K562 (cell line): Measurements from ENCODE around the gene SYNGR3.

Experiments used
- ARID2 ChIP-seq: fragments of 450-650 bp; IDR thresholded peaks from 2 replicates; pipeline ENCODE4 v1.6.1; 2017; ENCODE audit warnings: antibody characterized with exemption, mild to moderate bottlenecking
- EP300 ChIP-seq: IDR thresholded peaks from 2 replicates; pipeline ENCODE4 v1.6.1; 2012; ENCODE audit warnings: low read length, improper control_type of control experiment
- POLR2A ChIP-seq: fragments of 450-650 bp; conservative IDR thresholded peaks from 2 replicates; pipeline ENCODE4 v1.6.1; 2016
- SP1 ChIP-seq: sonication (generic); formaldehyde crosslinking; IDR thresholded peaks from 2 replicates; pipeline ENCODE4 v1.8.1; 2022; ENCODE audit warnings: mild to moderate bottlenecking, missing genetic modification reagents
- TF ChIP-seq, protein P1 (sequence below): fragments of 450-650 bp; IDR thresholded peaks from 2 replicates; pipeline ENCODE4 v1.6.1; 2016
- TF ChIP-seq, protein P2 (sequence below), 3 experiments: IDR thresholded peaks in 2 of 3; conservative IDR thresholded peaks in 1 of 3; 2 replicates each; pipeline ENCODE4 v1.5.1; 2011 to 2012; ENCODE audit warnings: low read length in 3 of 3, mild to moderate bottlenecking in 3 of 3, control low read depth in 2 of 3, improper control_type of control experiment in 1 of 3, inconsistent platforms in 1 of 3, low read depth in 1 of 3, mixed read lengths in 1 of 3, moderate library complexity in 1 of 3; ENCODE audit not compliant: insufficient read depth in 2 of 3
- TF ChIP-seq, protein P3 (sequence below), 2 experiments: IDR thresholded peaks; 2 replicates each; pipeline ENCODE4 v1.6.1; 2011; ENCODE audit warnings: borderline replicate concordance in 1 of 2, control low read depth in 1 of 2, low read depth in 1 of 2, low read length in 1 of 2, mild to moderate bottlenecking in 1 of 2, mixed read lengths in 1 of 2, moderate library complexity in 1 of 2; ENCODE audit not compliant: insufficient read depth in 1 of 2, insufficient read length in 1 of 2, poor library complexity in 1 of 2, severe bottlenecking in 1 of 2; ENCODE audit errors: extremely low read depth in 1 of 2

DNA sequence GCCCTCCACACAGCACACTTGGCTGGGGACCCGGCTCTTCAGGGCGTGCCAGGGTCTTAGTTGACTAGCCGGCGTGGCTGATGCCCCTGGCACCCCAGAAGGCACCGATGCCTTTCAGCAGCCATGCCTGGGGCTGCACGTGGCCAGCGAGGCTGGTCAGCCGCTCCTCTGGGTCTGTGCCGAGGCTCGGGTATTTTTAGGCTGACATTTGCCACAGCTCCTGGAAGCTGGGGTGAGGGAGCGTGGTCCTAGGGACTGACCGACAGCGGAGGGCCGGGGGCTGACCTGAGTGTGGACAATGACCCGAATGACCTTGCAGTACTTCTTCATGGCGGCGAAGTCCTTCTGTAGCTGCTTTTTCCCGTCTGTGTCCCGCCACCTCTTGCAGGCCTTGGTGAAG, 39.2 kb upstream of the SYNGR3 start:
- TF ChIP-seq, protein P1, sequence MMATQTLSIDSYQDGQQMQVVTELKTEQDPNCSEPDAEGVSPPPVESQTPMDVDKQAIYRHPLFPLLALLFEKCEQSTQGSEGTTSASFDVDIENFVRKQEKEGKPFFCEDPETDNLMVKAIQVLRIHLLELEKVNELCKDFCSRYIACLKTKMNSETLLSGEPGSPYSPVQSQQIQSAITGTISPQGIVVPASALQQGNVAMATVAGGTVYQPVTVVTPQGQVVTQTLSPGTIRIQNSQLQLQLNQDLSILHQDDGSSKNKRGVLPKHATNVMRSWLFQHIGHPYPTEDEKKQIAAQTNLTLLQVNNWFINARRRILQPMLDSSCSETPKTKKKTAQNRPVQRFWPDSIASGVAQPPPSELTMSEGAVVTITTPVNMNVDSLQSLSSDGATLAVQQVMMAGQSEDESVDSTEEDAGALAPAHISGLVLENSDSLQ: no peak
- TF ChIP-seq, protein P2, sequence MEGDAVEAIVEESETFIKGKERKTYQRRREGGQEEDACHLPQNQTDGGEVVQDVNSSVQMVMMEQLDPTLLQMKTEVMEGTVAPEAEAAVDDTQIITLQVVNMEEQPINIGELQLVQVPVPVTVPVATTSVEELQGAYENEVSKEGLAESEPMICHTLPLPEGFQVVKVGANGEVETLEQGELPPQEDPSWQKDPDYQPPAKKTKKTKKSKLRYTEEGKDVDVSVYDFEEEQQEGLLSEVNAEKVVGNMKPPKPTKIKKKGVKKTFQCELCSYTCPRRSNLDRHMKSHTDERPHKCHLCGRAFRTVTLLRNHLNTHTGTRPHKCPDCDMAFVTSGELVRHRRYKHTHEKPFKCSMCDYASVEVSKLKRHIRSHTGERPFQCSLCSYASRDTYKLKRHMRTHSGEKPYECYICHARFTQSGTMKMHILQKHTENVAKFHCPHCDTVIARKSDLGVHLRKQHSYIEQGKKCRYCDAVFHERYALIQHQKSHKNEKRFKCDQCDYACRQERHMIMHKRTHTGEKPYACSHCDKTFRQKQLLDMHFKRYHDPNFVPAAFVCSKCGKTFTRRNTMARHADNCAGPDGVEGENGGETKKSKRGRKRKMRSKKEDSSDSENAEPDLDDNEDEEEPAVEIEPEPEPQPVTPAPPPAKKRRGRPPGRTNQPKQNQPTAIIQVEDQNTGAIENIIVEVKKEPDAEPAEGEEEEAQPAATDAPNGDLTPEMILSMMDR (IDR thresholded peaks at IDR 0.05 in 2 of 3, conservative IDR thresholded peaks at IDR 0.05 in 1 of 3; ENCODE audit: insufficient read depth in 2 of 3, low read depth in 1 of 3, low read length in 3 of 3): no peak
- TF ChIP-seq SP1 (CRISPR knock-in tag) (no peak), POLR2A (no peak), ARID2 (no peak), EP300 (no peak)
- TF ChIP-seq, protein P3, sequence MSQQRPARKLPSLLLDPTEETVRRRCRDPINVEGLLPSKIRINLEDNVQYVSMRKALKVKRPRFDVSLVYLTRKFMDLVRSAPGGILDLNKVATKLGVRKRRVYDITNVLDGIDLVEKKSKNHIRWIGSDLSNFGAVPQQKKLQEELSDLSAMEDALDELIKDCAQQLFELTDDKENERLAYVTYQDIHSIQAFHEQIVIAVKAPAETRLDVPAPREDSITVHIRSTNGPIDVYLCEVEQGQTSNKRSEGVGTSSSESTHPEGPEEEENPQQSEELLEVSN (IDR thresholded peaks at IDR 0.05; ENCODE audit: borderline replicate concordance in 1 of 2, extremely low read depth in 1 of 2, insufficient read depth in 1 of 2, insufficient read length in 1 of 2, low read depth in 1 of 2, low read length in 1 of 2, poor library complexity in 1 of 2, severe bottlenecking in 1 of 2): no peak
